Fibroblast of lung (primary cell): ENCODE measurements around the gene NEUROG2.

ENCODE experiments used
- EZH2 ChIP-seq: IDR thresholded peaks from 2 replicates; pipeline ENCODE4 v1.5.1; 2012; ENCODE audit warnings: low read length, control low read depth, mild to moderate bottlenecking; ENCODE audit errors: missing control alignments
- TF ChIP-seq, protein P1 (sequence below), 2 donors: IDR thresholded peaks in 1 of 2; conservative IDR thresholded peaks in 1 of 2; 1 replicate in 1 of 2; 2 replicates in 1 of 2; pipeline ENCODE4 v1.5.1; 2011 to 2012; ENCODE audit warnings: low read length in 2 of 2, control low read depth in 1 of 2, inconsistent platforms in 1 of 2, low read depth in 1 of 2, mild to moderate bottlenecking in 1 of 2

DNA sequence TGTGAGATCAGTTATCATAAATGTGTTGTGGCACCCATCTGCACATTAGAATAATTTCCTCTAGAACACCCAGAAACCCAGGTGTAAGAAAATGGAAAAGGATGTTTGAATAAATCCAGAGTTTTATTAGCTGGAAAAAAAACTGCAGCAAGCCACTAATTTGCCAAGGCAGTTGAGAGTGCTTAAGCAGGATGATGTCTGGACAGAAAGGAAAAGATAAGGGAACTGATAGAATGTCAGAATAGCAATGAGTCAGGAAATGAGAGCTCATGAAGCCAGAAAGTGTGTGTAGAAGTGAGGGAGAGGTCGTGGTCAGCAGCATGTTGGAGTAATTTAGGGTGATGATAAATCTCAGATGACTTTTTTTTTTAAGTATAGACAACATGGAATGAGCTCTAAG lies 15.2 kb upstream of the NEUROG2 start:
- TF ChIP-seq EZH2 = no peak
- TF ChIP-seq, protein P1, sequence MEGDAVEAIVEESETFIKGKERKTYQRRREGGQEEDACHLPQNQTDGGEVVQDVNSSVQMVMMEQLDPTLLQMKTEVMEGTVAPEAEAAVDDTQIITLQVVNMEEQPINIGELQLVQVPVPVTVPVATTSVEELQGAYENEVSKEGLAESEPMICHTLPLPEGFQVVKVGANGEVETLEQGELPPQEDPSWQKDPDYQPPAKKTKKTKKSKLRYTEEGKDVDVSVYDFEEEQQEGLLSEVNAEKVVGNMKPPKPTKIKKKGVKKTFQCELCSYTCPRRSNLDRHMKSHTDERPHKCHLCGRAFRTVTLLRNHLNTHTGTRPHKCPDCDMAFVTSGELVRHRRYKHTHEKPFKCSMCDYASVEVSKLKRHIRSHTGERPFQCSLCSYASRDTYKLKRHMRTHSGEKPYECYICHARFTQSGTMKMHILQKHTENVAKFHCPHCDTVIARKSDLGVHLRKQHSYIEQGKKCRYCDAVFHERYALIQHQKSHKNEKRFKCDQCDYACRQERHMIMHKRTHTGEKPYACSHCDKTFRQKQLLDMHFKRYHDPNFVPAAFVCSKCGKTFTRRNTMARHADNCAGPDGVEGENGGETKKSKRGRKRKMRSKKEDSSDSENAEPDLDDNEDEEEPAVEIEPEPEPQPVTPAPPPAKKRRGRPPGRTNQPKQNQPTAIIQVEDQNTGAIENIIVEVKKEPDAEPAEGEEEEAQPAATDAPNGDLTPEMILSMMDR (conservative IDR thresholded peaks at IDR 0.05 in 1 of 2, IDR thresholded peaks at IDR 0.05 in 1 of 2; ENCODE audit: low read depth in 1 of 2, low read length in 2 of 2) = no peak
